ENCODE data around the gene ISCA1.

DNA sequence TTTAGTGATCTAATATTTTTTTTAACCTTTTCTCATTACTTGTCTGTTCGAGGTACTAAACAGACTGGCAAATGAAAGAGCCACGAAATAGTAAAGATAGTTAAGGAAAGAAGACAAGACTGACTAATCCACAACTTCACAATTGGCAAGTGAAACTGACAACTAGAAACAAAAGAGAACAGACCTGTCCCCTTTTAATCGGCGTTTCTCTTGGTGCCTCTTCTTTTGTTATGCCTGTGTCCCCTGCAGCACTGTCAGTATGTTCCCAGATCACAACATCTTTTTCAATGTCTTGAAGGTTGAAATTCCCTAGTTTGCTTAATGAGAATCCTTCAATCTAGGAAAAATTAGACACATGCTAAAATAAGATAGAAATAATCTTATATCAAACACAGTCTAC, 45.8 kb upstream of the ISCA1 start:
- TF ChIP-seq CTCF (IDR thresholded peaks at IDR 0.05; ENCODE audit: insufficient read depth, low read length) (no peak), POLR2AphosphoS5 (IDR thresholded peaks at IDR 0.05; ENCODE audit: low read depth) (no peak), REST (IDR thresholded peaks at IDR 0.05; ENCODE audit: insufficient replicate concordance, low read depth) (no peak), SPI1 (IDR thresholded peaks at IDR 0.05; ENCODE audit: borderline replicate concordance, low read depth) (no peak), GABPA (IDR thresholded peaks at IDR 0.05; ENCODE audit: low read depth) (no peak)
